ENCODE data around the gene AHCYL2.
"Not testable (repeated sequence)": the region's sequence is repeated elsewhere in the genome, so short reads cannot be mapped to it uniquely, and the experiment has no call there.

Gene AHCYL2

DNA sequence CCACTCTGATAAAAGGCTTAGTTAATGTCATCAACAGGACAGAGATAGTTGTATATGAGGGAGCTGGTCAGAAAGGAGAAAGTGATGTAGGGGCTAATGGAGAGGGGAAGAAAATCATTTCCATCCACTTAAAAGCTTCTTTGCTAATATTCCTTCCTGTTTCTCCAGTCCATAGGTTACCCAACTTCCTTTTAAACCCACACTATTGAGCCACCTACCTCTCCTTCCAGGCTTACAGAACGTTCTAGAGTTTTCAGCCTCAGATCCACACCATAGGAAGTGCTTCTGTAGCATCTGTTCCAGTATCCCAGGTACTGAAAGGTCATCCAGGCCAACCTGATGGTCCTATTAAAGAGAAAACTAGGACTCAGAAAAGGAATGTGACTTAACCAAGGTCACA is 237.6 kb downstream of the AHCYL2 start:
- DNase-seq: no peak

DNA sequence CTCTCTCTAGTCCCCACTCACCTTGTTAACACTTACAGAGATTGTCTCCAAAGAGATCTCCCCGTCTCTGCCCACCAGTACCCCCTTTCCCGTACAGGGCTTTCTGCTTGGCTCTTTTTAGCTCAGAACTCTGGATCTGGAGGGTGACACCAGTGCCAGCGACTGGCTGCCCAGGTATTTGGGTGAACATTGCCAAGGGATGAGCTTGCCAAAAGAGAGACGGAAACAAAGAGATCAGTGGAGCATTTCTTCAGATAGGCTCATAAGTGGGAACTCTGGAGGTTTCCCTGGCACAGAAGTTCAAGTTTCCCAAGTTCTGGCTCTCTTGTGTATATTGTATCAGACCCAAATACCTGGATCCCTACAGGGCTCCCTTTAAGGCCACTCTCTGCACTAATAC is 239.4 kb downstream of the AHCYL2 start:
- DNase-seq: no peak

- DNase-seq: no peak
Observed at GRCh38 chr7:129465080-129465479, 240.2 kb downstream of the AHCYL2 start.

- no peak for DNase-seq
Observed at GRCh38 chr7:129466796-129467195, 242.0 kb downstream of the AHCYL2 start.

- no peak for DNase-seq
Observed at GRCh38 chr7:129468087-129468486, 243.3 kb downstream of the AHCYL2 start.

DNA sequence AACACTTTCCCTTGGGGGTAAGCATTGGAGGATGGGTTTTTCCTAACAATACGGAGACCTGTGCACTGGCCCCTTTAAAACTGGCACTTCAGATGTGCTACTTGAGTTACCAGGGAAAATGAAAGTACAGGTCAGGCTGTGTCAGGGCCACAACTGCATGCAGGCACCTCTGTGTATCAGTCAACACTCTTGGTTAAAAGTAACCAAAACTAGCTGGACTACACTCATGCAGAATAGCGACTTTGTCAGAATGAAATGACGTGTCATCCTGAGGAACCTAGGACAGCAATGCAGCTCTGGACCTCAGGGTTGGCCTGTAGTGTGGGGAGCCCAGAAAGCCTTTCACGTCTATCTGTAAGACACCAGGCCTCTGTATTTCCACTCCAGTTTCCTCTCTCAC is 243.7 kb downstream of the AHCYL2 start:
- DNase-seq: no peak

GRCh38 chr7:129469930-129470329 is 245.1 kb downstream of the AHCYL2 start:
- DNase-seq: no peak

DNA sequence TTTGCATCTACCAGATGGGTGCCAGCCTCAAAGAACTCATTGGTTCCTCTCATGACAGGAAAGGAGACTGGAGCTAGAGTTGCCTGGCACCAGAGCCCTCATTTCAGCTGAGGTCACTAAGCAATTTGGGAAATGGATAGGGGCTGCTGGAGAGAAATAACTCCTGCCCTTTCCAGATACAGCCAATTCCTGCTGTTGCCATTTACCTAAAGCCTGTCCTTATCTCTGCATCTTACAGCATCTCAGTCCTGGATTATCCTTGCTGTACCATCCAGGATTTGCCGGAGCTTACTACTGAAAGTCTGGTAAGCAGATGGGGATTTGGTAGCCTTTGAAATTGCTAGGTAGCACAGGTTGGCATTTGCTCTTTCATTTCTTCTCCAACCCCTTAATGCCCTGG is 245.6 kb downstream of the AHCYL2 start:
- DNase-seq: no peak

- DNase-seq: no peak
Observed at GRCh38 chr7:129471402-129471827, 246.6 kb downstream of the AHCYL2 start.

GRCh38 chr7:129475931-129476330 is 251.1 kb downstream of the AHCYL2 start:
- DNase-seq: not testable (repeated sequence)

- not testable (repeated sequence) for DNase-seq
Observed at GRCh38 chr7:129476398-129476797, 251.6 kb downstream of the AHCYL2 start.
